K562 (cell line): ENCODE results near the gene SMAD3. TPM values are rescaled to one million over a fixed set of nuclear protein-coding genes. Genes with fewer than 3 reads are reported as not detected.

Experiments
- CBFB ChIP-seq: sonication (generic); formaldehyde crosslinking; IDR thresholded peaks from 2 replicates; pipeline ENCODE4 v1.4.0; 2020; ENCODE audit warnings: mild to moderate bottlenecking, missing genetic modification reagents
- GTF2F1 ChIP-seq: IDR thresholded peaks from 2 replicates; pipeline ENCODE4 v1.6.1; 2011; ENCODE audit warnings: low read depth, low read length, improper control_type of control experiment
- HDAC1 ChIP-seq, 2 experiments: fragments of 450-650 bp; IDR thresholded peaks; 2 replicates each; pipeline ENCODE4 v1.6.1; 2016 to 2017; ENCODE audit warnings: inconsistent platforms in 1 of 2, mild to moderate bottlenecking in 1 of 2, moderate library complexity in 1 of 2
- HDAC3 ChIP-seq: fragments of 450-650 bp; IDR thresholded peaks from 2 replicates; pipeline ENCODE4 v1.6.1; 2018; ENCODE audit warnings: borderline replicate concordance, mild to moderate bottlenecking, moderate library complexity; ENCODE audit not compliant: partially characterized antibody
- HOXB6 ChIP-seq: fragments of 250-450 bp; sonication (Bioruptor Pico); IDR thresholded peaks from 2 replicates; pipeline ENCODE4 v1.5.1; 2022; ENCODE audit warnings: mild to moderate bottlenecking, borderline replicate concordance
- HSF4 ChIP-seq: fragments of 250-450 bp; sonication (Bioruptor Pico); IDR thresholded peaks from 2 replicates; pipeline ENCODE4 v2.1.2; 2022; ENCODE audit warnings: mild to moderate bottlenecking, moderate library complexity, borderline replicate concordance
- IRF2 ChIP-seq: sonication (generic); formaldehyde crosslinking; IDR thresholded peaks from 2 replicates; pipeline ENCODE4 v1.8.1; 2022; ENCODE audit warnings: mild to moderate bottlenecking, missing genetic modification reagents
- KAT2B ChIP-seq: IDR thresholded peaks from one replicate; pipeline ENCODE4 v1.6.1; 2012; ENCODE audit warnings: low read depth, mild to moderate bottlenecking, control low read depth, inconsistent platforms, low read length, moderate library complexity
- KLF6 ChIP-seq: fragments of 250-450 bp; sonication (Bioruptor Pico); IDR thresholded peaks from 2 replicates; pipeline ENCODE4 v1.4.0; 2020; ENCODE audit warnings: mild to moderate bottlenecking, moderate library complexity, borderline replicate concordance
- MBD2 ChIP-seq: sonication (generic); IDR thresholded peaks from 2 replicates; pipeline ENCODE4 v1.6.1; 2016; ENCODE audit warnings: low read depth, borderline replicate concordance
- PTTG1 ChIP-seq: fragments of 450-650 bp; IDR thresholded peaks from 2 replicates; pipeline ENCODE4 v1.6.1; 2016; ENCODE audit warnings: low read depth, mild to moderate bottlenecking, missing genetic modification characterization, missing compliant biosample characterization
- PYGO2 ChIP-seq: fragments of 450-650 bp; IDR thresholded peaks from 2 replicates; pipeline ENCODE4 v1.6.1; 2016; ENCODE audit warnings: mild to moderate bottlenecking, missing genetic modification characterization, moderate library complexity, missing compliant biosample characterization
- SAP30 ChIP-seq: fragments of 200-600 bp; sonication (generic); IDR thresholded peaks from 2 replicates; pipeline ENCODE4 v1.6.1; 2012; ENCODE audit warnings: borderline replicate concordance, low read depth, mild to moderate bottlenecking, moderate library complexity, low read length, control low read depth, inconsistent platforms; ENCODE audit not compliant: insufficient read depth, poor library complexity, severe bottlenecking
- SMARCC2 ChIP-seq: fragments of 450-650 bp; IDR thresholded peaks from 2 replicates; pipeline ENCODE4 v1.6.1; 2017; ENCODE audit warnings: antibody characterized with exemption, moderate library complexity, mild to moderate bottlenecking, low read depth
- ZNF133 ChIP-seq: fragments of 250-450 bp; sonication (Bioruptor Pico); IDR thresholded peaks from 2 replicates; pipeline ENCODE4 v1.4.0; 2020; ENCODE audit warnings: mild to moderate bottlenecking
- ZNF165 ChIP-seq: fragments of 250-450 bp; sonication (Bioruptor Pico); IDR thresholded peaks from 2 replicates; pipeline ENCODE4 v1.4.0; 2020; ENCODE audit warnings: borderline replicate concordance
- ZNF444 ChIP-seq: fragments of 250-450 bp; sonication (Bioruptor Pico); IDR thresholded peaks from 2 replicates; pipeline ENCODE4 v1.4.0; 2020; ENCODE audit warnings: mild to moderate bottlenecking, moderate library complexity
- ZNF785 ChIP-seq: fragments of 250-450 bp; sonication (Bioruptor Pico); IDR thresholded peaks from 2 replicates; pipeline ENCODE4 v1.4.0; 2020; ENCODE audit warnings: mild to moderate bottlenecking
- polyA plus RNA-seq, 8 experiments: library from polyadenylated mRNA; depleted of rRNA in 4 of 8; stranded (reverse) in 5 of 8; unstranded in 3 of 8; fragments of >200 nt; fragmentation: Nextera tagmentation in 2 of 8; fragmentation: Illumina TruSeq in 1 of 8; extraction: Ambion mirVana in 2 of 8; extraction: Trizol in 1 of 8; gene quantifications; 2 replicates each; pipeline versions ENCODE4 v1.2.1 to v1.2.3, GENCODE V29; 2011 to 2014; ENCODE audit warnings: inconsistent platforms in 1 of 8, missing spikeins in 1 of 8
- total RNA-seq, 7 experiments: library from RNA; depleted of rRNA in 6 of 7; stranded (reverse); fragments of >200 nt in 6 of 7; fragmentation: Illumina TruSeq in 2 of 7; extraction: Trizol in 2 of 7; gene quantifications; 2 replicates each; pipeline versions ENCODE4 v1.2.1 to v1.2.3, GENCODE V29; 2011 to 2021; ENCODE audit warnings: low replicate concordance in 1 of 7
- TF ChIP-seq, protein P1 (sequence below): fragments of 450-650 bp; formaldehyde crosslinking; IDR thresholded peaks from 2 replicates; pipeline ENCODE4 v1.4.0; 2022; ENCODE audit warnings: missing genetic modification characterization
- TF ChIP-seq, protein P2 (sequence below): fragments of 250-450 bp; sonication (Bioruptor Pico); IDR thresholded peaks from 2 replicates; pipeline ENCODE4 v1.6.1; 2021; ENCODE audit warnings: mild to moderate bottlenecking
- TF ChIP-seq, protein P3 (sequence below): fragments of 450-650 bp; formaldehyde crosslinking; IDR thresholded peaks from 2 replicates; pipeline ENCODE4 v1.4.0; 2020; ENCODE audit warnings: mild to moderate bottlenecking, moderate library complexity
- TF ChIP-seq, protein P4 (sequence below): fragments of 450-650 bp; IDR thresholded peaks from 2 replicates; pipeline ENCODE4 v1.6.1; 2016
- TF ChIP-seq, protein P5 (sequence below): sonication (generic); formaldehyde crosslinking; IDR thresholded peaks from 2 replicates; pipeline ENCODE4 v1.8.0; 2022; ENCODE audit warnings: missing genetic modification reagents, mild to moderate bottlenecking, borderline replicate concordance

SMAD3 gene
- total and polyA plus RNA-seq, 9 of the 15 experiments (the other 6 are each of a cell fraction or from before 2014, with no cell fraction given) = 4.3 to 39.2 (median 11.1) TPM

DNA sequence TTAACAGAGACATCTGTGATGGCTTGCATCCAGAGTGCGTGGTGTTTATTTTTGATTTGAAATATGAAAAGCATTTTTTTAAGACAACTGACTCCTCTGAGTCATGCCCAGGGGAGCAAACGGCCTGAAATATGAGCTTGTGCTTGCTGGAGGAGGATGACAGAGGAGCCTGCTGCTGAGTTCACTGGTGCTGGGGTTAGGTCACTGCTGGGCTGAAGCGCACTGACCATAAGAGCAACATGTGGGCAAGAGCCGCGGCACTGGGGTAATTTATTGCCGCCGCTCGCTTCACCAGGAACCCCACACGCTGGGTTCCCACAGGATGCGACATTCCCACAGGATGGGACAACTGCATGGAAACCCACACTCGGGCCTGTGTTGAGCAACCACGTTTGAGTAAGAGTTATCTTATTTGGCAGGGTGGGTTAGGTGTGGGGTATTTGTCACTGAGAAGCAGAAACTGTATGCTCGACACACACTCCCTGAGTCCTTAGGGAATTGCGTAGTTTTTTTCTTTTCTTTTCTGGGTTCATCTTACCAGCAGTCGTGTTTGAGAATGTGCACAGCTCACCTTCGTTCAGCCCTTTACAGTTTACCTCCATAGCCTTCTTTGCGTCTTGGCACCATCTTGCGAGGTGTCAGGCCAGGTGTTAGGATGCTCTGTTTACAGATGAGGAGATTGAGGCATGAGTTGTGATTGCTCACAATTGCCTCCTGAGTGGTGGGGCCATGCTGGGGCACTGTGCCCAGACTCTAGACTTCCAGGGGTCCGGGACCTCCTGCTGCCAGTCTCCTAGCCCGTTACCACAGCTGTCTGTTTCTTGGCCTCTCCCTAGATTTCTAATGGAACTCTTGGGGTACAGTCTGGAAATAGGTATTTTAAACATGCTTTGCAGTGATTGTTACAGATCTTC is 60.4 kb downstream of the SMAD3 start (continued):
- TF ChIP-seq HDAC3 (no peak), ZNF133 (CRISPR knock-in tag) (no peak), KLF6 (CRISPR knock-in tag) (no peak), SMARCC2 (no peak), PYGO2 (tag) (no peak), MBD2 (0 out of 2 replicates have a peak, but pooled peaks have one; percentile 19), ZNF785 (CRISPR knock-in tag) (no peak), CBFB (CRISPR knock-in tag) (no peak), ZNF165 (CRISPR knock-in tag) (no peak), ZNF444 (CRISPR knock-in tag) (no peak), HOXB6 (CRISPR knock-in tag) (no peak), HDAC1 (IDR thresholded peaks at IDR 0.05) (no peak), GTF2F1 (no peak), KAT2B (no peak), PTTG1 (tag) (no peak), IRF2 (CRISPR knock-in tag) (no peak), SAP30 (no peak), HSF4 (CRISPR knock-in tag) (no peak)
- TF ChIP-seq, protein P1, sequence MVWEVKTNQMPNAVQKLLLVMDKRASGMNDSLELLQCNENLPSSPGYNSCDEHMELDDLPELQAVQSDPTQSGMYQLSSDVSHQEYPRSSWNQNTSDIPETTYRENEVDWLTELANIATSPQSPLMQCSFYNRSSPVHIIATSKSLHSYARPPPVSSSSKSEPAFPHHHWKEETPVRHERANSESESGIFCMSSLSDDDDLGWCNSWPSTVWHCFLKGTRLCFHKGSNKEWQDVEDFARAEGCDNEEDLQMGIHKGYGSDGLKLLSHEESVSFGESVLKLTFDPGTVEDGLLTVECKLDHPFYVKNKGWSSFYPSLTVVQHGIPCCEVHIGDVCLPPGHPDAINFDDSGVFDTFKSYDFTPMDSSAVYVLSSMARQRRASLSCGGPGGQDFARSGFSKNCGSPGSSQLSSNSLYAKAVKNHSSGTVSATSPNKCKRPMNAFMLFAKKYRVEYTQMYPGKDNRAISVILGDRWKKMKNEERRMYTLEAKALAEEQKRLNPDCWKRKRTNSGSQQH (CRISPR knock-in tag) = no peak
- TF ChIP-seq, protein P2, sequence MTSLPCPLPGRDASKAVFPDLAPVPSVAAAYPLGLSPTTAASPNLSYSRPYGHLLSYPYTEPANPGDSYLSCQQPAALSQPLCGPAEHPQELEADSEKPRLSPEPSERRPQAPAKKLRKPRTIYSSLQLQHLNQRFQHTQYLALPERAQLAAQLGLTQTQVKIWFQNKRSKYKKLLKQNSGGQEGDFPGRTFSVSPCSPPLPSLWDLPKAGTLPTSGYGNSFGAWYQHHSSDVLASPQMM (CRISPR knock-in tag) = no peak
- TF ChIP-seq, protein P3, sequence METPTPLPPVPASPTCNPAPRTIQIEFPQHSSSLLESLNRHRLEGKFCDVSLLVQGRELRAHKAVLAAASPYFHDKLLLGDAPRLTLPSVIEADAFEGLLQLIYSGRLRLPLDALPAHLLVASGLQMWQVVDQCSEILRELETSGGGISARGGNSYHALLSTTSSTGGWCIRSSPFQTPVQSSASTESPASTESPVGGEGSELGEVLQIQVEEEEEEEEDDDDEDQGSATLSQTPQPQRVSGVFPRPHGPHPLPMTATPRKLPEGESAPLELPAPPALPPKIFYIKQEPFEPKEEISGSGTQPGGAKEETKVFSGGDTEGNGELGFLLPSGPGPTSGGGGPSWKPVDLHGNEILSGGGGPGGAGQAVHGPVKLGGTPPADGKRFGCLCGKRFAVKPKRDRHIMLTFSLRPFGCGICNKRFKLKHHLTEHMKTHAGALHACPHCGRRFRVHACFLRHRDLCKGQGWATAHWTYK (CRISPR knock-in tag) = no peak
- TF ChIP-seq, protein P4, sequence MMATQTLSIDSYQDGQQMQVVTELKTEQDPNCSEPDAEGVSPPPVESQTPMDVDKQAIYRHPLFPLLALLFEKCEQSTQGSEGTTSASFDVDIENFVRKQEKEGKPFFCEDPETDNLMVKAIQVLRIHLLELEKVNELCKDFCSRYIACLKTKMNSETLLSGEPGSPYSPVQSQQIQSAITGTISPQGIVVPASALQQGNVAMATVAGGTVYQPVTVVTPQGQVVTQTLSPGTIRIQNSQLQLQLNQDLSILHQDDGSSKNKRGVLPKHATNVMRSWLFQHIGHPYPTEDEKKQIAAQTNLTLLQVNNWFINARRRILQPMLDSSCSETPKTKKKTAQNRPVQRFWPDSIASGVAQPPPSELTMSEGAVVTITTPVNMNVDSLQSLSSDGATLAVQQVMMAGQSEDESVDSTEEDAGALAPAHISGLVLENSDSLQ = no peak; the same call in 1 of the 2 replicates
- TF ChIP-seq, protein P5, sequence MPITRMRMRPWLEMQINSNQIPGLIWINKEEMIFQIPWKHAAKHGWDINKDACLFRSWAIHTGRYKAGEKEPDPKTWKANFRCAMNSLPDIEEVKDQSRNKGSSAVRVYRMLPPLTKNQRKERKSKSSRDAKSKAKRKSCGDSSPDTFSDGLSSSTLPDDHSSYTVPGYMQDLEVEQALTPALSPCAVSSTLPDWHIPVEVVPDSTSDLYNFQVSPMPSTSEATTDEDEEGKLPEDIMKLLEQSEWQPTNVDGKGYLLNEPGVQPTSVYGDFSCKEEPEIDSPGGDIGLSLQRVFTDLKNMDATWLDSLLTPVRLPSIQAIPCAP = no peak
